Measurements from ENCODE around the gene DPP7.

The DPP7 gene

GRCh38 chr9:137117269-137117731 lies 2.8 kb upstream of the DPP7 start:
- H3K27me3 ChIP-seq (ENCODE audit: control insufficient read depth in 1 of 2, insufficient read depth in 1 of 2, low read length in 2 of 2), result no peaks in the 10 kb centered on the region
- H4K91ac ChIP-seq (ENCODE audit: low read length), result peak overlapping the region; percentile 61
- no peak overlapping the region for H2BK15ac ChIP-seq (ENCODE audit: low read depth, poor library complexity, severe bottlenecking)
- no peak overlapping the region for H3K14ac ChIP-seq (ENCODE audit: low read length in 2 of 2)
- H2BK5ac ChIP-seq (ENCODE audit: low read depth, low read length, poor library complexity, severe bottlenecking), result no peak overlapping the region
- no peak for DNase-seq
- H3K4ac ChIP-seq (ENCODE audit: low read depth in 1 of 2, low read length in 2 of 2), result no peak overlapping the region
- peaks cover 19% of the 10 kb centered on the region for H3K4me1 ChIP-seq (ENCODE audit: control insufficient read depth, insufficient read depth, low read depth, low read length)
- no peak overlapping the region for H2AK5ac ChIP-seq (ENCODE audit: low read length, severe bottlenecking)
- peaks cover 7% of the 10 kb centered on the region for H3K79me1 ChIP-seq (replicated peaks; ENCODE audit: low read length, poor library complexity, severe bottlenecking)
- peaks cover 5 to 21% of the 10 kb centered on the region in 2 experiments for H3K36me3 ChIP-seq (ENCODE audit: control insufficient read depth in 1 of 2, insufficient read depth in 2 of 2, low read depth in 1 of 2, low read length in 2 of 2)
- no peak overlapping the region for H2BK12ac ChIP-seq (ENCODE audit: low read length in 2 of 2)
- no peak overlapping the region for H3K9ac ChIP-seq (ENCODE audit: low read length)
- no peak overlapping the region for H3K4me2 ChIP-seq (ENCODE audit: low read length, poor library complexity, severe bottlenecking)
- no peak overlapping the region for H3K27ac ChIP-seq (ENCODE audit: low read length, poor library complexity, severe bottlenecking)
- no peak overlapping the region for H3K4me3 ChIP-seq (ENCODE audit: insufficient read depth in 1 of 2, low read depth in 1 of 2, low read length in 2 of 2)
- H3K9me3 ChIP-seq (ENCODE audit: control insufficient read depth, low read length), result no peaks in the 10 kb centered on the region
- no peak overlapping the region for H4K8ac ChIP-seq (ENCODE audit: low read length)
- H3K23ac ChIP-seq (ENCODE audit: low read length in 2 of 2), result no peak overlapping the region
- no peak overlapping the region for H2AFZ ChIP-seq (ENCODE audit: low read depth, low read length)
- WGBS, result 93% methylated on average over 15 of the region's 15 CpGs
- no peak overlapping the region for H2BK120ac ChIP-seq (ENCODE audit: low read depth, low read length)
- no peak overlapping the region for H3K18ac ChIP-seq (ENCODE audit: low read depth in 1 of 2, low read length in 2 of 2)

GRCh38 chr9:137116728-137117127 lies 2.2 kb upstream of the DPP7 start:
- no peak overlapping the region for H2BK15ac ChIP-seq (ENCODE audit: low read depth, poor library complexity, severe bottlenecking)
- H3K23ac ChIP-seq (ENCODE audit: low read length in 2 of 2), result no peak overlapping the region
- H3K27me3 ChIP-seq (ENCODE audit: control insufficient read depth in 1 of 2, insufficient read depth in 1 of 2, low read length in 2 of 2), result no peaks in the 10 kb centered on the region
- no peak overlapping the region for H3K27ac ChIP-seq (ENCODE audit: low read length, poor library complexity, severe bottlenecking)
- no peak overlapping the region for H3K14ac ChIP-seq (ENCODE audit: low read length in 2 of 2)
- peaks cover 19% of the 10 kb centered on the region for H3K4me1 ChIP-seq (ENCODE audit: control insufficient read depth, insufficient read depth, low read depth, low read length)
- no peak overlapping the region for H4K8ac ChIP-seq (ENCODE audit: low read length)
- no peaks in the 10 kb centered on the region for H3K9me3 ChIP-seq (ENCODE audit: control insufficient read depth, low read length)
- H3K4me2 ChIP-seq (ENCODE audit: low read length, poor library complexity, severe bottlenecking), result no peak overlapping the region
- H2BK5ac ChIP-seq (ENCODE audit: low read depth, low read length, poor library complexity, severe bottlenecking), result no peak overlapping the region
- H4K91ac ChIP-seq (ENCODE audit: low read length), result no peak overlapping the region
- DNase-seq, result no peak
- no peak overlapping the region for H3K9ac ChIP-seq (ENCODE audit: low read length)
- no peak overlapping the region for H2AK5ac ChIP-seq (ENCODE audit: low read length, severe bottlenecking)
- WGBS, result 74% methylated on average over 14 of the region's 17 CpGs
- peaks cover 6% of the 10 kb centered on the region for H3K79me1 ChIP-seq (replicated peaks; ENCODE audit: low read length, poor library complexity, severe bottlenecking)
- H3K4me3 ChIP-seq (ENCODE audit: insufficient read depth in 1 of 2, low read depth in 1 of 2, low read length in 2 of 2), result no peak overlapping the region
- H3K4ac ChIP-seq (ENCODE audit: low read depth in 1 of 2, low read length in 2 of 2), result no peak overlapping the region
- H3K18ac ChIP-seq (ENCODE audit: low read depth in 1 of 2, low read length in 2 of 2), result no peak overlapping the region
- H2AFZ ChIP-seq (ENCODE audit: low read depth, low read length), result no peak overlapping the region
- H2BK120ac ChIP-seq (ENCODE audit: low read depth, low read length), result no peak overlapping the region
- no peak overlapping the region for H2BK12ac ChIP-seq (ENCODE audit: low read length in 2 of 2)
- peaks cover 10 to 27% of the 10 kb centered on the region in 2 experiments for H3K36me3 ChIP-seq (ENCODE audit: control insufficient read depth in 1 of 2, insufficient read depth in 2 of 2, low read depth in 1 of 2, low read length in 2 of 2)

- Histone ChIP-seq H3K27ac (ENCODE audit: low read length, poor library complexity, severe bottlenecking) (no peak overlapping the region), H3K27me3 (ENCODE audit: control insufficient read depth in 1 of 2, insufficient read depth in 1 of 2, low read length in 2 of 2) (no peaks in the 10 kb centered on the region), H3K14ac (ENCODE audit: low read length in 2 of 2) (no peak overlapping the region), H3K79me1 (replicated peaks; ENCODE audit: low read length, poor library complexity, severe bottlenecking) (peaks cover 6% of the 10 kb centered on the region), H2BK120ac (ENCODE audit: low read depth, low read length) (no peak overlapping the region), H3K4me2 (ENCODE audit: low read length, poor library complexity, severe bottlenecking) (no peak overlapping the region), H2BK12ac (ENCODE audit: low read length in 2 of 2) (no peak overlapping the region), H3K18ac (ENCODE audit: low read depth in 1 of 2, low read length in 2 of 2) (no peak overlapping the region), H2BK5ac (ENCODE audit: low read depth, low read length, poor library complexity, severe bottlenecking) (no peak overlapping the region), H3K9me3 (ENCODE audit: control insufficient read depth, low read length) (no peaks in the 10 kb centered on the region), H3K4me3 (ENCODE audit: insufficient read depth in 1 of 2, low read depth in 1 of 2, low read length in 2 of 2) (no peak overlapping the region), H3K9ac (ENCODE audit: low read length) (no peak overlapping the region), H4K8ac (ENCODE audit: low read length) (no peak overlapping the region), H3K4me1 (ENCODE audit: control insufficient read depth, insufficient read depth, low read depth, low read length) (peaks cover 18% of the 10 kb centered on the region), H3K4ac (ENCODE audit: low read depth in 1 of 2, low read length in 2 of 2) (no peak overlapping the region), H4K91ac (ENCODE audit: low read length) (no peak overlapping the region), H3K36me3 (ENCODE audit: control insufficient read depth in 1 of 2, insufficient read depth in 2 of 2, low read depth in 1 of 2, low read length in 2 of 2) (peaks cover 15 to 31% of the 10 kb centered on the region in 2 experiments), H2BK15ac (ENCODE audit: low read depth, poor library complexity, severe bottlenecking) (no peak overlapping the region), H3K23ac (ENCODE audit: low read length in 2 of 2) (no peak overlapping the region), H2AFZ (ENCODE audit: low read depth, low read length) (no peak overlapping the region), H2AK5ac (ENCODE audit: low read length, severe bottlenecking) (no peak overlapping the region)
- no peak for DNase-seq
- 64% methylated on average over 5 of the region's 6 CpGs for WGBS
These were observed 1.5 kb upstream of the DPP7 start for GRCh38 chr9:137116027-137116507.

GRCh38 chr9:137115394-137116026 lies 977 bp upstream of the DPP7 start:
- WGBS, result 89% methylated on average over 21 of the region's 21 CpGs

More at GRCh38 chr9:137115394-137116026, 977 bp upstream of the DPP7 start:
- peak overlapping the region; percentile 62 for H3K9ac ChIP-seq (ENCODE audit: low read length)
- H3K4me1 ChIP-seq (ENCODE audit: control insufficient read depth, insufficient read depth, low read depth, low read length), result peaks cover 18% of the 10 kb centered on the region
- no peak overlapping the region for H3K4me2 ChIP-seq (ENCODE audit: low read length, poor library complexity, severe bottlenecking)
- H3K27me3 ChIP-seq (ENCODE audit: control insufficient read depth in 1 of 2, insufficient read depth in 1 of 2, low read length in 2 of 2), result no peaks in the 10 kb centered on the region
- no peak overlapping the region for H2AK5ac ChIP-seq (ENCODE audit: low read length, severe bottlenecking)
- no peak overlapping the region for H2AFZ ChIP-seq (ENCODE audit: low read depth, low read length)
- no peak overlapping the region for H4K91ac ChIP-seq (ENCODE audit: low read length)
- no peak overlapping the region for H3K18ac ChIP-seq (ENCODE audit: low read depth in 1 of 2, low read length in 2 of 2)
- H3K27ac ChIP-seq (ENCODE audit: low read length, poor library complexity, severe bottlenecking), result no peak overlapping the region
- H3K36me3 ChIP-seq (ENCODE audit: control insufficient read depth in 1 of 2, insufficient read depth in 2 of 2, low read depth in 1 of 2, low read length in 2 of 2), result peaks cover 21 to 37% of the 10 kb centered on the region in 2 experiments
- DNase-seq, result no peak
- no peak overlapping the region for H2BK5ac ChIP-seq (ENCODE audit: low read depth, low read length, poor library complexity, severe bottlenecking)
- no peak overlapping the region for H2BK15ac ChIP-seq (ENCODE audit: low read depth, poor library complexity, severe bottlenecking)
- no peak overlapping the region for H3K4ac ChIP-seq (ENCODE audit: low read depth in 1 of 2, low read length in 2 of 2)
- peak overlapping the region; percentile 18 to 29 for H2BK12ac ChIP-seq (ENCODE audit: low read length in 2 of 2)
- peak overlapping the region in 1 of 2 experiments; percentile 73 for H3K4me3 ChIP-seq (ENCODE audit: insufficient read depth in 1 of 2, low read depth in 1 of 2, low read length in 2 of 2)
- peaks cover 6% of the 10 kb centered on the region for H3K79me1 ChIP-seq (replicated peaks; ENCODE audit: low read length, poor library complexity, severe bottlenecking)
- H4K8ac ChIP-seq (ENCODE audit: low read length), result peak overlapping the region; percentile 35
- H2BK120ac ChIP-seq (ENCODE audit: low read depth, low read length), result no peak overlapping the region
- H3K23ac ChIP-seq (ENCODE audit: low read length in 2 of 2), result no peak overlapping the region
- H3K9me3 ChIP-seq (ENCODE audit: control insufficient read depth, low read length), result no peaks in the 10 kb centered on the region
- no peak overlapping the region for H3K14ac ChIP-seq (ENCODE audit: low read length in 2 of 2)

Measured in mesenchymal stem cell (in vitro differentiated cells and primary cell).